ENCODE data around the gene ARHGEF33. TPM values are rescaled to one million over a fixed set of nuclear protein-coding genes. Genes with fewer than 3 reads are reported as not detected.

Gene ARHGEF33
- total RNA-seq, 1 donor from 2014 or later, result 0.74 TPM

- intact Hi-C loops (cut with DNase I), result no loop called here
- H3K27ac ChIP-seq, result no peak overlapping the region
- no peaks in the 10 kb centered on the region for H3K4me1 ChIP-seq
- TF ChIP-seq POLR2A (IDR thresholded peaks at IDR 0.05) (no peak), POLR2AphosphoS5 (IDR thresholded peaks at IDR 0.05; ENCODE audit: insufficient read depth in 1 of 2, low read depth in 1 of 2) (no peak)
- TF ChIP-seq, protein P1, sequence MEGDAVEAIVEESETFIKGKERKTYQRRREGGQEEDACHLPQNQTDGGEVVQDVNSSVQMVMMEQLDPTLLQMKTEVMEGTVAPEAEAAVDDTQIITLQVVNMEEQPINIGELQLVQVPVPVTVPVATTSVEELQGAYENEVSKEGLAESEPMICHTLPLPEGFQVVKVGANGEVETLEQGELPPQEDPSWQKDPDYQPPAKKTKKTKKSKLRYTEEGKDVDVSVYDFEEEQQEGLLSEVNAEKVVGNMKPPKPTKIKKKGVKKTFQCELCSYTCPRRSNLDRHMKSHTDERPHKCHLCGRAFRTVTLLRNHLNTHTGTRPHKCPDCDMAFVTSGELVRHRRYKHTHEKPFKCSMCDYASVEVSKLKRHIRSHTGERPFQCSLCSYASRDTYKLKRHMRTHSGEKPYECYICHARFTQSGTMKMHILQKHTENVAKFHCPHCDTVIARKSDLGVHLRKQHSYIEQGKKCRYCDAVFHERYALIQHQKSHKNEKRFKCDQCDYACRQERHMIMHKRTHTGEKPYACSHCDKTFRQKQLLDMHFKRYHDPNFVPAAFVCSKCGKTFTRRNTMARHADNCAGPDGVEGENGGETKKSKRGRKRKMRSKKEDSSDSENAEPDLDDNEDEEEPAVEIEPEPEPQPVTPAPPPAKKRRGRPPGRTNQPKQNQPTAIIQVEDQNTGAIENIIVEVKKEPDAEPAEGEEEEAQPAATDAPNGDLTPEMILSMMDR (IDR thresholded peaks at IDR 0.05), result no peak
- H3K36me3 ChIP-seq, result no peaks in the 10 kb centered on the region
- DNase-seq (ENCODE audit: extremely low spot score in 2 of 2), result no peak
- H3K27me3 ChIP-seq, result no peaks in the 10 kb centered on the region
- H3K9me3 ChIP-seq, result no peaks in the 10 kb centered on the region
- no peak overlapping the region for H3K4me3 ChIP-seq
These were observed 33.2 kb downstream of the ARHGEF33 start for GRCh38 chr2:38922902-38923301.

GRCh38 chr2:38925982-38926381 is 36.3 kb downstream of the ARHGEF33 start:
- TF ChIP-seq POLR2A (IDR thresholded peaks at IDR 0.05) (no peak), POLR2AphosphoS5 (IDR thresholded peaks at IDR 0.05; ENCODE audit: insufficient read depth in 1 of 2, low read depth in 1 of 2) (no peak)
- TF ChIP-seq, protein P1 (IDR thresholded peaks at IDR 0.05), result no peak
- intact Hi-C loops (cut with DNase I), result no loop called here
- Histone ChIP-seq H3K27ac (no peak overlapping the region), H3K4me1 (no peaks in the 10 kb centered on the region), H3K36me3 (no peaks in the 10 kb centered on the region), H3K9me3 (no peaks in the 10 kb centered on the region), H3K4me3 (no peak overlapping the region), H3K27me3 (no peaks in the 10 kb centered on the region)
- DNase-seq (ENCODE audit: extremely low spot score in 2 of 2), result no peak

DNA sequence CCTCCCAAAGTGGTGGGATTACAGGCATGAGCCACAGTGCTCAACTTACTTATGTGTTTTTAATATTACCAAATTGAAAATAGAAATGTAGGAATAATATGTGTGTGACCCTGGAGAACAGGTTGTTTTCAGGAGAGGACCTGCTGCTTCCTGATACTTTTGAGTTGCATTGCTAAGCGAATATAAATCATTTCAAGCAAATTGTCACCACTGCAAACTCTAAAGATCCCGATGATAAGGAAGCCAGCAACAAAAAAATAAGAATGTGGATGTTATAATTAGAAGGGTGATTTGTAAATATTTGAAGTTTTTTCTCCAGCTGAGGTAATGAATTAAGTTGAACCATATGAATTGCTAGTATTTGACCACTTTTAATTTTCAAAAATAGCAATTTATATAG is 40.9 kb downstream of the ARHGEF33 start:
- Histone ChIP-seq H3K4me1 (no peaks in the 10 kb centered on the region), H3K9me3 (no peaks in the 10 kb centered on the region), H3K27me3 (no peaks in the 10 kb centered on the region), H3K4me3 (no peak overlapping the region), H3K36me3 (no peaks in the 10 kb centered on the region), H3K27ac (no peak overlapping the region)
- intact Hi-C loops (cut with DNase I), result no loop called here
- TF ChIP-seq POLR2A (IDR thresholded peaks at IDR 0.05) (no peak), POLR2AphosphoS5 (IDR thresholded peaks at IDR 0.05; ENCODE audit: insufficient read depth in 1 of 2, low read depth in 1 of 2) (no peak)
- TF ChIP-seq, protein P1 (IDR thresholded peaks at IDR 0.05), result no peak
- no peak for DNase-seq (ENCODE audit: extremely low spot score in 2 of 2)

- no peak overlapping the region for H3K27ac ChIP-seq
- intact Hi-C loops (cut with DNase I), result no loop called here
- H3K4me3 ChIP-seq, result no peak overlapping the region
- TF ChIP-seq, protein P1 (IDR thresholded peaks at IDR 0.05), result no peak
- TF ChIP-seq POLR2A (IDR thresholded peaks at IDR 0.05) (no peak), POLR2AphosphoS5 (IDR thresholded peaks at IDR 0.05; ENCODE audit: insufficient read depth in 1 of 2, low read depth in 1 of 2) (no peak)
- H3K36me3 ChIP-seq, result no peaks in the 10 kb centered on the region
- no peaks in the 10 kb centered on the region for H3K9me3 ChIP-seq
- DNase-seq (ENCODE audit: extremely low spot score in 2 of 2), result no peak
- no peaks in the 10 kb centered on the region for H3K27me3 ChIP-seq
- no peaks in the 10 kb centered on the region for H3K4me1 ChIP-seq
These were observed 42.9 kb downstream of the ARHGEF33 start for GRCh38 chr2:38932586-38932985.

- no peaks in the 10 kb centered on the region for H3K27me3 ChIP-seq
- DNase-seq (ENCODE audit: extremely low spot score in 2 of 2), result no peak
- H3K27ac ChIP-seq, result no peak overlapping the region
- no peak overlapping the region for H3K4me3 ChIP-seq
- TF ChIP-seq, protein P1 (IDR thresholded peaks at IDR 0.05), result no peak
- no peak for TF ChIP-seq POLR2A (IDR thresholded peaks at IDR 0.05)
- no peak for TF ChIP-seq POLR2AphosphoS5 (IDR thresholded peaks at IDR 0.05; ENCODE audit: insufficient read depth in 1 of 2, low read depth in 1 of 2)
- H3K9me3 ChIP-seq, result no peaks in the 10 kb centered on the region
- intact Hi-C loops (cut with DNase I), result no loop called here
- no peaks in the 10 kb centered on the region for H3K4me1 ChIP-seq
- no peaks in the 10 kb centered on the region for H3K36me3 ChIP-seq
These were observed 44.0 kb downstream of the ARHGEF33 start for GRCh38 chr2:38933653-38934052.
